HL-60/S4 (cell line): ENCODE measurements around the gene MOB3B.
"Not testable (repeated sequence)": the region's sequence is repeated elsewhere in the genome, so short reads cannot be mapped to it uniquely, and the experiment has no call there.

Experiments
- in situ Hi-C: fragments of 300-500 bp; cut with MboI; formaldehyde crosslinking; loops from 2 replicates; pipeline ENCODE4 v1.14.3; 2022; ENCODE audit warnings: low sequenced_read_pairs

MOB3B gene

DNA sequence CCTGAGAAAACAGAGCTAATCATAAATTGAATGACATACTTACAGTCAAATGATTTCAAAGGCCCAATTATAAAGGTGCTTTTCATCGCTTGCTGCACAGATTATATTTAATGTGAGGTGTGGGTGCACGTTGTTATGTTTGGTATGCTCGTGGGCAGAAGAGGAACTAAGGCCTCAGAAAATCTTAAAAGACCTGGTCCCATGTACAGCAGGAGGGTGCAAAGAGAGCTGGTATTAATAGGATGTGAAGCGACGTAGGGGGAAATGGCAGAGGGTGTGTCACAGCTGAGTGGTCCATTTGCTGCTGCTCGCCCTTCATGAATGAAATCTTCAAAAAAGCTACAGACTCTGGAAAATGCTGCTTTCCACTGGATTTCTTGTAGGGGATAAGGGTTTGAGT lies 46.0 kb downstream of the MOB3B start:
- in situ Hi-C loops: no loop called here

DNA sequence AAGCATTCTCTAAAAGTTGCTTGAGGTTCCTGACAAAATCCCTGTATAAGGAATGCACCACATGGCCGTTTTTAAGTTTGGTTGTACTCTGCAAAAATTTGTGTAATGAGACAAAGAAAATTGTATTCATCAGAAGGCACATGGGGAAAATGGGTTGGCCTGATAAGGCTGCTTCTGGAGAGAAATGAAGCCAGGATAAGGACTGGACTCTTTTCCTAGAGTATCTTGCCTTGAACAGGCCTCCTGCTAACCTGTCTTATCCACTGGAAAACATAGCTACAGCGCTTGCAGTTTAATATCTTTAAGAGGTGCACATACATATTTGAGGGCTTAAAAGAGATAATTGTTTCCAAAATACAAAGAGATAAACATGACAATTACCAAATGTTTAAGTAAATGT lies 46.9 kb downstream of the MOB3B start:
- in situ Hi-C loops: no loop called here

DNA sequence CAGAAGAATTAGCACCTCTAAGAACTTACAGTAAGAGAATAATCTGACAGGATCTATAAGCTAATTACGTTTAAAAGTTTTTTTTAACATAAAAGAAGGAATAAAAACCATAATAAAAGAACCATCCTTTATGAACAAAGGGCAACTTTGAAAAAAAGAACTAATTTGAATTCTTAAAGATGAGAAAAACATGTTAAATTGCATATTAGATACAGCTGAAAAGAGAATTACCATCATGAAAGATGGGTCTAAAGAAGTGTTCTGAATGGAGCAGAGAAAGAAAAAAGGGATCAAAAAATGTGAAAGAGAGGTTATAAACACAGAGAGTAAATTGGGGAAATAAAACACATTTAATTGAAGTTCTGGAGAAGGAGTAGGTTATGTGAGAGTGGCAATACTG lies 51.3 kb downstream of the MOB3B start:
- in situ Hi-C loops: no loop called here

DNA sequence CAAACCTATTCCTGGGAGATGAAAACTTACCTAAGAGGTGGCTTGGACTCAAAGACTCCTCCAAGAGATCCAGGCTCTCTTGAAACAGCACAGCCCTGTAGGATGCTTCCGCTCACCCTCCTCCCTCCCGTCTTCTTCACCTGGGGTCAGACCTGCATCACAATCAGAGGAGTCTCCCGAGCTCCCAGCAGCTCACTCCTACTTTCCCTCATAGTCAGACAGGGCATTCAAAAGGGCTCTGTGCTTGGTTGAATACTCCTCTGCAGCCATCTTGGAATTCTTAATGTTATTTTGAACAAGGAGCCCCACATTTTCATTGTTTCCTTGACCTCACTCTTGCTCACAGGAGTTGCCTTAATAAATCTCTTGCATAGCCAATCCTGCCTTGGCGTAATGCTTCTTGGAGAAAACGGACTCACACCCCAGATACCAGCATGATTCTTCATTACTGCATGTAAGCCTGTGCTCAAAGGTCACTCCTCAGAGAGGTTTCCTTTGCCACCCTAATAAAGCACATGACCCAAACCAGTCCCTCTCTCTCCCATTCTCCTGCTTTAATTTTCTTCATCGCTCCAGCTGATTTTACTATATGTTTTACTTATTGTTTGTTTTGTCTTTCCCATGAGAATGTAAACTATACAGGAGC lies 52.6 kb downstream of the MOB3B start:
- in situ Hi-C loops: no loop called here

DNA sequence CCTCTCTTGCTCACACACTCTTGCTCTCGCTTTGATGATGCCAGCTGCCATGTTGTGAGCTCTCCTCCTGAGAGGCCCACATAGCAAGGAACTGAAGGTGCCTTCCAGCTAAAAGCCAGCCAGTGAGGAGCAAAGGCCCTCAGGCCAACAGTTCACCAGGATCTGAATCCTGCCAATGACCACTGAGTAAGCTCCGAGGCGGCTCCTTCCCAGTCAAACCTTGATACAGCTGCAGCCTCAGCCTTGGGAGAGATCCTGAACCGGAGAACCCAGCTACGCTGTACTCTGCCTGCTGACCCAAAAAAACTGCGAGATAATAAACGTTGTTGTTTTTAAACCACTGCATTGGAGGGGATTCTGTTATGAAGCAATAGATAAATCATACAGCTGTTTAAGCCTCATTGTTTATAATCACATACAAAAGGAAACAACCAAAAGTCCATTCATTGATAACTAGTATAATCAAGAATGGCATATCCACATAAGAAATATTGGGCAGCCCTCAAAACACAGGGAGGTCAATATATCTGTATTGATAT lies 54.5 kb downstream of the MOB3B start:
- in situ Hi-C loops: no loop called here

DNA sequence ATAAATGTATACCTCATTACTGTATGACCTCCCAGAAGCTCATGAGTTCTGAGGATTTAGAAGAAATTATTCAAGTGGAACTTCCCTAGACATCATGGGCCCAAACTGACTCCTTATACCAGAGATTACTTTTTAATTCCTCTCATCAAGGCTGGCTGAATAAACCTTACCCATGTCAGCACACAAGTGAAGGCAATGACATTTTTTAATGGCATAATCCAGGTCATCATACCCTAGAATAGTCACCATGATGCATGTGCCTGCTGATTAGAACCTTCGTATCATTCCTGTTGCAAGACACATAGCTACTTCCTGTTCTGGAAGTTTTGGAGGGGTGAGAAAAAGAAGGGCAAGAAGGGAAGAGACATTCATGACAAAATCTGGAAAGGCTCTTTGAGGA lies 55.3 kb downstream of the MOB3B start:
- in situ Hi-C loops: no loop called here

DNA sequence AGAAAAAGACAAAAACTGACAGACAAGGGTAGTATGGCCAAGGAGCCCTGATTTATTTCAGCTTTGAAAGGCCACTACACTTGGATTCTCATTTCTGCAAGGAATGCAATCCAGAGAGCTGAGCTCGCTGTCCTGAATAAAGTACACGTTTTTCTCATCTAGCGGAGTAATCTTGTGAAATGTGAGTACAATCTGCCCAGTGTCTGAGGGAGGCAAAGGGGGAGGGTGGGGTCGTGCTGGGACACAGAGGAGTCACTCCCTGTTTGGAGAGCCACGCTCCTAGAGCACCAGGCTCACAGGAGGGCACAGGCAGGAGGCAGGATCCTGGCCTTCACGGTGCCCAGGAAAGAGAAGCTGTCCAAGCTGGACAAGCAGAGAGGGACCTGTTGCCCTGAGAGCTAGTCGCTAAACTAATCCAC lies 56.5 kb downstream of the MOB3B start:
- in situ Hi-C loops: no loop called here

DNA sequence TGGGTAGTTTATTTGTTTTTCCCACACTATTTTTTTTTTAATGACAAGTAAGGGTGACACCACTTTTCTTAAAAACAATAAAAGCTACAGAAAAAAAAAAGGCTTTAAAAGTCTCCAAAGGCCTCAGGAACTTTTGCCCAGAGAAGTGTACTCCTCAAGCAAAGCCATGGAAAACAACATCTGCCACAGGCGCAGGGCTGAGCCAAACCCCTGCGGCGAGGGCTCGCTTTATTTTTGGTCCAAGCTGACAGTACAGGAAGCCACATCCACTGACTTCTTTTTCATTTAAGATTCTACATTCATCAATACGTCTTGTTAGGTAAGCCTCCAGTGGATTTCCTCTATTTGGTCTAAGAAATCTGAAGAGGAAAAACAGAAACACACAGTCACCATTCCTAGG lies 57.4 kb downstream of the MOB3B start:
- in situ Hi-C loops: no loop called here

DNA sequence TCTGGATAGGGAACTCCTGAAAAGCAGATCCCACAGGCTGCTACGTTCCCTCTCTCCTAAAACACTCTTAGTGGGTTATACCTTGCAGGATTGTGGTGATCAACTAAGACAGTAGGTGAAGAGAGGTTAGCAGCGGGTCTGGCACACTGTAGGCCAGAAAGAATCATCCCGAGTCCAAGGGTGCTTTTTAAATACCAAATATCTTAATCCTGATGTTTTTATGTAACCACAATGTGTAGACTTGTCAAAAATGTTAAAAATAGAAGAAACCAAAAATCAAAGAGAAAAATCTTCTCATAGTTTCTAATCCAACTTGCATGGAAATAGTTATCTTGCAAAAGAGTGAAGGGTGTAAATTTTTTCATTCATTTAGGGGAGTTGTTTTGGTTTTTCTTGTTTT lies 57.8 kb downstream of the MOB3B start:
- in situ Hi-C loops: no loop called here

DNA sequence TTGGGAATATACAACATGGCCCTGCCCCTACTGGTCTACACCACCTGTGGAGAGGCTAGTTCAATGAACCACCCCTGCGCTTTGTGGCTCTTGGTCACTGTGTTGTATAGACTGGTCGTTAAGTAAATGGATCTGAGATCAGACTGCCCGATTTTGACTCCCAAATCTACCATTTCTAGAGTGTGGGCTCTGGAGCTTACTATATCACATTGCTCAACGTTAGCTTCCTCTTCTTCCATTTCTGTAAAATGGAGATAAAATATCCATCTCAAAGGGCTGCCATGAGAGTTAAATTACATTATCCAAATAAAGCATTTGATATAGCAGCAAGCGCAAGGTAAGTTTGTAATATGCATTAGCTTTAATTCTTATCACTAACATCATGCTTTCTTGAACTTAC lies 58.2 kb downstream of the MOB3B start:
- in situ Hi-C loops: no loop called here

DNA sequence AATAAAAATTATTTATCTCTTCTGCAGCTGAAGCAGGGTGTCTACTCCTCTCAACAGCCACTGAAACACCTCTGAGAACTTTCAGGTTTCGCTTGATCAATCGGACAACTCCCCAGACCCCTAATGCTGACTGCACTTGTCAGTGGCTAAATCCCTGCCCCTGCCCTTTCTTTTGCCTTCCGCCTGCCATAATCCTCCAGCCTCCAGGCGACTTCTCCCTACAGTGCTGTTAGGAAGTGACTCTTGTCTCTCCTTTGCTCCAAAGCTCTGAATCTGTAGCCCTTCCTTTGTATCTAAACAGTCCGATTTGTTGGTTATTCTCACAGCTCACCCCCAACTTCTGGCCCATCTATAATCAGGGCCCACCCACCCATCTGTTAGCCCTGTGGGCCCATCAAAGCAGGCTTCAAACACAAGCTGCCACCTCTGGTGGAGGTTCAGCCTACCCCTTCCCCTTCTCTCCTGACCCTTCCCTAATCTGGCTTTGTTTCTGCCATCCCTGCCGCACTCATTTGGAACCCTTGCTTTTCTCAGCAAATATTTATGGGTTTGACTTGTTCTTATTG lies 59.2 kb downstream of the MOB3B start:
- in situ Hi-C loops: no loop called here

DNA sequence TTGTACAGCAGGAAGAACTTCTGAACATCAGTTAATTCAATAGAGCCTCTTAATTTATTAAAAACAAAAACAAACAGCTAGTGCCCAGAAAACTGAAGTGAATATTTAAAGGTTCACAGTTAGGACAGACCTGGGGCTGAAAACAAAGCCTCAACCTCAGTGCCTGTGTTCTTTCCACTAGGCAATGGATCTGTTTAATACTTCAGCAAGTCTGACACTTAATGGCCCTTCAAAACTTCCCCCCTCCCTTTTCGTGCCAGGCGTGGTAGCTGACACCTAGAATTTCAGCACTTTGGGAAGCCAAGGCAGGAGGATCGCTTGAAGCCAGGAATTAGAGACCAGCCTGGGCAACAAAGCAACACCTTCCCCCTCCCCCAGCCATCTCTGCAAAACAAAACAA lies 60.1 kb downstream of the MOB3B start:
- in situ Hi-C loops: no loop called here

DNA sequence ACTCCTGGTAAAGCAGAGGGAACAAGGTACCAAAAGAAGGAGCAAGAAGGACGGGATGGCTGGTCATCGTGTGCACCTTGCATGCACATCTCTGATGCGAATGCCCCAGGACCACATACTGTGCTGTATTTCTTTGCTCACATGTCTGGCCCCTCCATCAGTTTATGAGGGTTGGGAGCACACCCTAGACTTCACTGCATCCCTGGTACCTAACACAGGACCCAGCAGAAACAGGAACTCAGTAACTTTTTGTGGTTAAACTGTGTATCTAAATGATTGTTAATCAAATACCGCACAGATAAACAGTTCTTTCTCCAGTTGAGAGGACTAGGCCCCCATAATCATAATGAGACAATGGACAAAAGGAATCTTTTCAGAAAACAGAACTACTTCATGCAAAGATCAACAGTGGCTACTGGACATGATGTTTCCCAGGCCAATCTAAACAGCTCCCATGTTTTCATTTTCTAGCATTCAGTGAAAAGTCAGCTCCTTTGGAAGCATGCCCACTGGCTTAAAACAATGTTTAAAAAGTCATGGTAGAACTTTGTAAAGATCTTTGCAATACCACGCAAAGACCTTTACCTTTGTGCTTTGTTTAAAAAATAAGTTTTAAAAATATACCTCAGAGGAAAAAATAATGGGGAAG lies 61.0 kb downstream of the MOB3B start:
- in situ Hi-C loops: no loop called here

DNA sequence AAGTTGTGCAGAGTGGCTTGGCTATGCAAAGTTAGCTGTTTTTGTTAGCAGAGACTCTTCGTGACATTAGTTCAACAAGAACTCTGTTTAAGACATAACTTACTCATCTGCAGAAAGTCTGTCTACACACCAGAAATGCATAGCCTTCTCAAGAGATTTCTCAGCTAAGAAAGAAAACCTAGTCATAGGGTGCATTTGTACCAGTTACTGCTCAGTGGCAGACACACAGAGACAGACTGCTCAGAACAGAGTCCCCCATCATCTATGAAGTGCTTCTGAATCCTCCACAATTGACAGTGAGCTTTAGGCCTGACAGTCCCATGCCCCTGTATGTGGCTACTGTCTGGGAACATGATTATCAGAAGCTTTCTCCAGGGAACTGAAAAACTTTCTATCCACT lies 61.6 kb downstream of the MOB3B start:
- in situ Hi-C loops: no loop called here

DNA sequence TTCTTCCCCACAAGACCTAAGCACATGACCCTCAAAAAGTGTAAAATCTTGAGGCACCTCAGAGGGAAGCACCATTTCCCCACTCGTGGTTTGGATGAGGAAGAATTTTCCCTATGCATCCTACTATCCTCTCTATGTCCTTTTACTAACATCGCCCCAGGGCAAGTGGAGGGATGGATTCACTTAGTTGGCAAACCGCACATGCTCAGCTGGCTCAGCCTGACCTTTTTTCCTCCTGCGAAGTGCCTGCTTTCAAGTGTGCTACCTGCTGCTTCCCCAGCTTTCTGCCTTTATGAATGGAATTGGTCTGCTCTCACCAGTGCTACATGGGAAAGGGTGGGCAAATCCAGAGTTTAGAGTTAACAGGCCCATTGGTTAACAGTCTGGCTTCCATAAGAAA lies 62.1 kb downstream of the MOB3B start:
- in situ Hi-C loops: no loop called here

DNA sequence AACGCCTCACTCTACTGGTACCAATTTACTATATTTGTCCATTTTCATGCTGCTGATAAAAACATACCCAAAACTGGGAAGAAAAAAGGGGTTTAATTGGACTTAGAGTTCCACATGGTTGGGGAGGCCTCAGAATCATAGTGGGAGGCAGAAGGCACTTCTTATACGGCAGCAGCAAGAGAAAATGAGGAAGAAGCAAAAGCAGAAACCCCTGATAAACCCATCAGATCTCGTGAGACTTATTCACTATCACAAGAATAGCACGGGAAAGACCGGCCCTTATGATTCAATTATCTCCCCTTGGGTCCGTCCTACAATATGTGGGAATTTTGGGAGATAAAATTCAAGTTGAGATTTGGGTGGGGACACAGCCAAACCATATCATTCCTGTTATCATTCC lies 63.1 kb downstream of the MOB3B start:
- in situ Hi-C loops: not testable (repeated sequence)

DNA sequence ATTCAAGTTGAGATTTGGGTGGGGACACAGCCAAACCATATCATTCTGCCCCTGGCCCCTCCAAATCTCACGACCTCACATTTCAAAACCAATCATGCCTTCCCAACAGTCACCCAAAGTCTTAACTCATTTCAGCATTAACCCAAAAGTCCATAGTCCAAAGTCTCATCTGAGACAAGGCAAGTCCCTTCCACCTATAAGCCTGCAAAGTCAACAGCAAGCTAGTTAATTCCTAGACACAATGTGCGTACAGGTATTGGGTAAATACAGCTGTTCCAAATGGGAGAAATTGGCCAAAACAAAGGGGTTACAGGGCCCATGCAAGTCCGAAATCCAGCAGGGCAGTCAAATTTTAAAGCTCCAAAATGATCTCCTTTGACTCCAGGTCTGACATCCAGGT lies 64.7 kb downstream of the MOB3B start:
- in situ Hi-C loops: not testable (repeated sequence)

DNA sequence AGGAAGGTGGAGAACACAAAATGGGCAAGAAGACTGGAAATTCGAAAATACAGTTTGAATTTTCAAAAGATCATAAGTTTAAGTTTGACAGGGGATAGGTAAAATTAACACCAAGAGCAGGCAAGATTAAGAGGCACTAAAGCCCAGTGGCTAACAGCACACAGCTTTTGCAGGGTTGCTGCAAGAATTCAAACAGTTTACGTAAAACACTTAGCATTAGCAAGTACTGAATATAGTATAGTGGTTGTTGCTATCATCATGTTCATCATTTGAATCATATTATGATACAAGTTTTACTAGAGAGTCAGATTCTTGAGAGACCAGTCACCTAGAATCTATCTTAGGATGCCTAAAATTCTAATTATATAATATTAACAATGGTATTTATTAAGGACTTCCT lies 66.8 kb downstream of the MOB3B start:
- in situ Hi-C loops: no loop called here

DNA sequence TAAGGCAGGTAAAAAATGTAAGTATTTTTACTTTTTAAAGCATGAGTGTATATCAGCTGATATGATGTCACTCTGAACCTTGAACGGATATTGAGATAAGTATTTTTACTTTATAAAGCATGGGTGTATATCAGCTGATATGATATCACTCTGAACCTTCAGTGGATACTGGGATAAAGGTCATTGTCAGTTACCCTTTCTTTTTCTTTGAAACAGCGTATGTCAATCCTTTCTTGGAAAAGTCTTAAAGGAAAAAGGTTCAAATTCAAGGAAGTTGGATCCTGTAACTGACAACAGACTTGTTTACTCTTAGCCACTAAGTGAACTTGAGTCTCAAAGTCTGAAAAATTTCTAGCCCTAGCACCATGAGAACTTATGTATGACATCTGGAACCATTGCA lies 67.2 kb downstream of the MOB3B start:
- in situ Hi-C loops: no loop called here

DNA sequence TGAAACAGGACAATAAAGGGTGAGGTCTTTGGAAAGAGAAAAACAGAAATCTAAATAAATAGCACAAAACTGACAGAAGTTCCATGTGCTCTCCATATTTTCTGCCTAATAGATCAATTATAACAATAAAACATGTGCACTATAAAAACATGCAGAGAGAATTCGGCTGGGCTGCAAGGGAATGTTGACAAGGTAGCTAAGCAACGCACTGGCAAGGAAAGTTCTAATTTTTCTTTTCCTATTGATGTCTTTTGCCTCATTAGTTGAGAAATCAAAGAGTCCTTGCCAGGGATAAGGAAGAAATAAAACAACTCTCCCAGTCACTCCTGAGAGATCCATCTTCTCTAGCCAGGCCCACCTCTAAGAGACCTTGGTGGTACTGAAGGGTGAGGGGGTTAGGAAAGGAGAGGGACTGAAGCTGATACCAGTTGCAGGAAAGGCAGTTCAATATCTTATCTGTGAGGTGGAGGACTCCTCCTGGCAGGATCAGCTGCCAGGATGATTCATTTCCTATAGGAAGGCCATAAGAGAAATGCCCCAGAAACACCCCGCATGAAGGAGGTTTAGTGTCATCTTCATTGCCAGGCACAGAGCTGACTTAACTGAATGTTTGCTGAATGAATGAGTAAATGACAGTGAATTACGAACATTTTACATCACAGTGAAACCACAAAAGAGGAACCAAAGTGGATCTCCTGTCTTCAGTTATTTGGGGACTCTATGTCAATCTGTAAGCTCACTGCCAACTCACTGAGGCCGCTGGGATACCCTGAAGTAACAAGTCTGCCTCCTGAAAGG lies 69.2 kb downstream of the MOB3B start:
- in situ Hi-C loops: no loop called here

DNA sequence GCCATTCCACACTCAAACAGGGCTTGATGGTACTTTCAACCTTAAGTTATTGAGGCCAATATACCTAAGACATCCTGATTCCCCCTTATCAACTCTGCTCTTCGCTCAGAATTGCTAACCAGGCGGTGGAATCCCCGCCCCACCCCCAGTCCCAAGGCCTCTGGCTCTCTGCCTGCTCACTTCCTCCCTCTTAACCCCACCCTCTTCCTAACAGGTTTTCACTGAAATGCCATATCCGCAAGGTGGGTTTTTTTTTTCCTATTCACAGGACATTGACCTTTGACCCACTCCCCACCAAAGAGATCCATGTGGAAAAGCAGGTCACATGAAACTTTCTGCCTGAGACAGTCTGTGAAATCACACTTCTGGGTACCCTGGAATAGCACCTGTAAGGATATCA lies 72.2 kb downstream of the MOB3B start:
- in situ Hi-C loops: no loop called here
